ENCODE measurements around the gene SART3.
"Not testable (repeated sequence)": the region's sequence is repeated elsewhere in the genome, so short reads cannot be mapped to it uniquely, and the experiment has no call there.

SART3 gene

DNA sequence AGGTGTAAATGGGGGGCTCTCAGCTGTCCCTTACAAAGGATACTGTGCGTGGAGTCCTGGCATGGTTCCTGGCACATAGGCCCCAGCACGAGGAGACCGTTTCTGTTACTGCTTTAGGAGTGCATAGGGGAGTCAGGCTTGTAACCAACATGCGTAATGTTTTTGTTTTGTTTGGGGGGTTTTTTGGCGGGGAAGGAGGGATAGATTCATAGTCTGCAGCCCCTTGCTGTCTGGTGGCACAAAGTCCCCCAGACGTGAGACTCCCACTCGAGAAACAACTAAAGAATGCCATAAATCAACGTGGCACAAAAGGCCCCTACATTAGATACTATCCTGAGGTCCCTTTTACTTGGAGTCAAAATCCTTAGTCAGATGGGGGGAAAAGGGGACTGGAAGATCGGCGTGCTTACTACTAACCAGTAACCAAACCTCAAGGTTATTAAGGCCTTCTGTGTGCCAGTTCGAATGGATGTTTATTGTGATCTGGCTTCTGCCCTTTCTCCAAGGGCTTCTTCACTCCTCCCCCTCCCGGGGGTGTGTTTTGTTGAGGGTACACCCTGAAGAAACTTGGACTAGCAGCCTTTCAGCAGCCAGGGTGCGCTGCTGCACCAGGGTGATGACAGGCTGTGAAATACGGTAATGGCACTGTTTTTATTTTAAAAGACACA lies 2.3 kb upstream of the SART3 start:
- peak; percentile 75 for DNase-seq

DNA sequence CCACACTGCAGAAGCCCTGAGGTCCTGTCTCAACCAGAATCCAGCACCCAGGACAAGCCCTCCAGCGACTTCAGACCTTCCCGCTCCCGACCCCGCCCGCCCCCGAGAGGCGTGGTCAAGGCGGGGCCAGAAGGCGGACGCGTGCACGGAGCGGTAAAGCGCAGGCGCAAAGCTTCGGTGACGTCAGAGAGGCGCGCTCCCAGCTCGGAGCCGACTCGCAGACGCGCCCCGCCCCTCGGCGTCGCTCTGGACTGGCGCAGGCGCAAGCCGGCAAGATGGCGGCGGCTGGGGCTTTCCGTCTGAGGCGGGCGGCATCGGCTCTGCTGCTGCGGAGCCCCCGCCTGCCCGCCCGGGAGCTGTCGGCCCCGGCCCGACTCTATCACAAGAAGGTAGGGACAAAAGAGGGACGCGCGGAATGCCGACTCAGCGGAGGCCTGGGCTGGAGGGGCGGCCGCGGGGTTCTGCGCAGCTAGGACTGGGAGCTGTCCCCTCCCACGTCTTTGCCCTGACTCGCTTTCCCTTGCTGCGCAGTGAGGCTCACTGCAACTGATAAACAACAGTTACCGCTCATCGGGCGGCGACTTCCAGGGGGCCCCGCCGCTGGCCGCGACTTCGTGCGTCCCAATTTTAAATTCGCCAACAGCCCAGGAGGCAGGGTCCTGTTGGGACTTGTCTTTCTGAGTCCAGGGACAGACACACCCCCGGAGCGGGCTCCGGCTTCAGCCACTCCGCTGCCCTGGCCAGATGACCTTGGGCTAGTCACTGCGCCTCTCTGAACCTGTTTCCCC lies 1.6 kb upstream of the SART3 start, which contains the start of gene ISCU:
Gene ISCU (plus strand): TSS at position 249 of the 788 bp plus-strand sequence. CDS start 27 bp downstream, at position 276.
- DNase-seq = peak; percentile 99

DNA sequence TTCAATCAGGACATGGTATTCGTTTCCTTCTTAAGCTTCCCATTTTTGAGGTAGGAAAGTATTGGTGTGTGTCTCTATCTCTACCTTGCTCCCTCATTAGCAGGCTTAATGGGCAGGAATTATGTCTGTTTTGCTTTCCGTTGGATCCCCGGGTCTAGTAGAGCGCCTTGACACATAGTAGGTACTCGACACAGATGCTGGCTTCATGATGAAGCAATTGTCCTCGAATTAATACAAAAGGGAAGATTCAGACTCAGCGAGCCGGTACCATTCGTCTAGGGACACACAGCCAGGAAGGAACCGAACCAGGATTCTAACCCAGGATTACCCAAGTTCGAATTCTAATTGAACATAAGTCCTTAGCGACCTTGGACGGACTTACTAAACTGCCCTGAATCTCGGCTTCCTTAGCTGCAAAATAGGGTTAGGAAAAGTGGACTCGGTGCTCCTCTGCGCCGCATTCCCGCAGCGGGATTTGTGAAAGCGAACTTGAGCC lies 927 bp upstream of the SART3 start:
- DNase-seq = no peak

DNA sequence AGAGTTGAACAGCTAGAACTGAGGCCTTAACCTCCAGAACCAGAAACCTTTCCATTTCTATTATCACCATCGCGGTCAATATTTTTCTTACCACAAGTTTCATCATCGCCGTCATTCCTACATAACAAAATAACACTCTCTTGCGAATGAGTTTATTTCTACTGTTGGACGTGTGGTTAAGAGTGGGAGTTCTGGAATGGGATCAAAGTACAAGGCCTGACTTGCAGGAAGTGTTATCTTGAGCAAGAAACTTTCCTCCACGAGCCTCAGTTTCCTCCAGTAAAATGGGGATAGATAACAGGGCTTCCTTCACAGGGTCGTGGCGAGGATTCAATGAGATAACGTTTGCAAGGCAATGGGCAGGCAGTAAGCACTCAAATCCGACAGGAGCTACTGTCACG lies 652 bp downstream of the SART3 start:
- no peak for DNase-seq

DNA sequence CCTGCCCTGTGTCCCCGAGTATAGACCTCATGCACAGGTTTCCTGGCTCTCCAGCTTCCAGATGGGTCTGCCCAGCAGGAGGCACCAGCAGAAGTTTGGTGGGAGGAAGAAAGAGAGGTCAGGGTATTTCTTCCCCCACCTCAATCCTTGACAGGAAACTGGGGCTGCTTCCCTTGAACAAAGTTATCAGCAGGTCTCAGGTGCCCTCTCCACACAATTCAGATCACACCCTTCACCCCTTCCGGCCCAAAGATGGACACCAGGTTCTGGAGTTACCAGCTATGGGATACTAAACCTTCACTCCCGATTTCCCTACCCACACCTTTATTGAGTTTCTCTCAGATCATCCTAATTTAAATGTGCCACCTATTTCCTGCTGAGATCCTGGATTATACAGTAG lies 1.2 kb downstream of the SART3 start:
- DNase-seq = no peak

DNA sequence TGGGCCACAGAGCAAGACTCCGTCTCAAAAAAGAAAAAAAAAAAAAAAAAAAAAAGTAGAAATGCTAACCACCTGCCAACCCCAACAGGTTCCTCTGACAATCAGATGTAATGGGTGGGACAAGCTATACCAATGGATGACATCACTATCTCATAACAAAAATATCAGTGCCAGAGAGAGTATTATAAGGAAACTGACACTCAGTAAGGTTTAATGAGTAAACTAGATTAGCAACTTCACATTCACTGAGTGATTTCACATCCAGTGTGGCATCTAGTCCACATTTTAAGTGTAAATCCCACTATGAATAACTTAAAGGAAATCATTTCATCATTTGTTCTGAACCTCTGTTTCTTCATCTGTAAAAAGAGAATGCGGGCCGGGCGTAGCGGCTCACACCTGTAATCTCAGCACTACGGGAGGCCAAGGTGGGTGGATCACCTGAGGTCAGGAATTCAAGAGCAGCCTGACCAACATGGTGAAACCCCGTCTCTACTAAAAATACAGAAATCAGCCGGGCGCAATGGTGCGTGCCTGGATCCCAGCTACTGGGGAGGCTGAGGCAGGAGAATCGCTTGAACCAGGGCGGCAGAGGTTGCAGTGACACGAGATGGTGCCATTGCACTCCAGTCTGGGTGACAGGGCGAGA lies 1.8 kb downstream of the SART3 start:
- no peak for DNase-seq

DNA sequence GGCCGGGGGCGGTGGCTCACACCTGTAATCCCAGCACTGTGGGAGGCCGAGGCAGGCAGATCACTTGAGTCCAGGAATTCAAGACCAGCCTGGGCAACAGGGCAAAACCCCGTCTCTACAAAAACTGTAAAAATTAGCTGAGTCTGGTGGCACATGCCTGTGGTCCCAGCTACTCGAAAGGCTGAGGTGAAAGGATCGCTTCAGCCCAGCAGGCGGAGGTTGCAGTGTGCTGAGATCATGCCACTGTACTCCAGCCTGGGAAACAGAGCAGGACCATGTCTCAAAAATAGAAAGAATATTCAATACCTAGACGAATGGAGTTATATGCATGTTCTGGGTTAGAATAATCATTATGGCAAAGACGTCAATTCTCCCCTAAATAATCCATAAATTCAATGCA lies 5.6 kb downstream of the SART3 start:
- DNase-seq = not testable (repeated sequence)

DNA sequence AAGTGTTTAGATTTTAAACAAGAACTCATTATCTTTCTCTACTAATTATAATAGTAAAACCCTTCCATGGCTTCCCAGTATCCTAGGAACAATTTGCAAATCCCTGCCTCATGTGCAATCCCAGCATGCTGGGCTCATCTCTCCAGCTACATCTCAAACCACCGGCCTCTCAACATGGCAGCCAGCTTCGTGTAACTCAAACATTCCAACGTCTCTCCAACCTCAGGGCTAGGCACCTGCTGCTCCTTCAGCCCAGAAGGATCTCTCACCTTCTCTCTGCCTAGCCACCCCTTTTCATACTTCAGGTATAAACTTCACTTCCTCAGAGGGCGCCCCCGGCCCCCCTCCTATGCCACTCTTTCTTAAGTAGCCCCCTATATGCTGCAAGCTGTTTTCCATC lies 7.2 kb downstream of the SART3 start:
- DNase-seq = no peak

DNA sequence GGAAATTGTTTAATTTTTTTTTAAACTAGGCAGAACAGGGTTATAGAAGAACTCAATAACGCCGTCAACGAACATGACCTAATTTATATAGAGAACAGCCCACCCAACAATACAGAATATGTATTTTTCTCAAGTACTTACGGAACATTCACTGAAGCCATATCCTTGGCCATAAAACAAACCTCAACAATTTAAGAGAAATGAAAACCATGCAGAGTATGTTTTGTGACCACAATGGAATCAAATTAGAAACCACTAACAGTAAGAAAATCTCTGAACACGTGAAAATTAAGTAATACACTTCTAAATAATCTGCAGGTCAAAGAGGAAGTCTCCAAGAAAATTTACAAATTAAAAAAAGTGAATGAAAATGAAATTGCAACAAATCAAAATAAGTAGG lies 9.4 kb downstream of the SART3 start:
- DNase-seq = no peak

DNA sequence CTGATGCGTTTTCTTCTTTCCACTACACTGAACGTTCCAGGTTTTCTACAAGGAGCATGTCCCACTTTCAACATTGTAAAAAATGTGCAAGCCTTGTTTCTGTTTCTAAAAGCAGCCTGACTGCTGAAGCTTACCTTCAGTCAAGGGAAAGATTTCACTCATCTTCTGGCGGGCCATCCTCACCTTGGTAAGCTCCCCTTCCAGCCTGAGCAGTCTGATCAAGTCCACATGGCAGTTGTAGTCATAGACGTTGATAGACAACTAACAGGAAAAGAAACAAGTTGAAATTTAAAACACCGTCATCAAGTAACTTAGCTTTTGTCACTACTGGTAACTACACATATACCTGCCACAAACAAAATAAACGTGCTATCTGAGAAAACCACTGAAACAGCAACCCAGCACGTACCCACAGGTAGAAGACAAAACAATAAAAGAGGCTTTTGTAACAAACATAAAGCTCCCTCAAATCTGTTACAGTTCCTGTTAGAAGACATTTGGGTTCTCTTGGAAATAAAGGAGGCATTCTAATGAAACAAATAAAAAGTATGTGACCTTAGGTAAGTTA lies 11.9 kb downstream of the SART3 start:
- DNase-seq = no peak

DNA sequence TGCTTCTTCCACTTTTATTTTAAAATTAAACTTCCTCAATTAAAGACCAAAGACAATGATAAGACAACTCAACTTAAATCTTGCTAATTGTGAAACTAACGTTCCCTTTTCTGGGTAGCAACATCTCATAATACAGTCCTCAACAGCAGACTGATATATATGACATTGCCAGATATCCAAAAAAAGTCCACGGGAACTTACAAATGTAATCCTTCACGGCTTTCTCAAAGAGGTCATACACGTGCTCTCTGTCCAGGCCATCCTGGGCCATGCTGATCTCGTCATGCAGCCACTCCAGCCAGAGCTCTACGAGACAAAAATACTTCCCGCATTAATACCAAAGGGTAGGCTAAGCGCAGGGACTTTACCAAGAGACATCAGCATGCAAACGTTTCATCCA lies 13.3 kb downstream of the SART3 start:
- no peak for DNase-seq

DNA sequence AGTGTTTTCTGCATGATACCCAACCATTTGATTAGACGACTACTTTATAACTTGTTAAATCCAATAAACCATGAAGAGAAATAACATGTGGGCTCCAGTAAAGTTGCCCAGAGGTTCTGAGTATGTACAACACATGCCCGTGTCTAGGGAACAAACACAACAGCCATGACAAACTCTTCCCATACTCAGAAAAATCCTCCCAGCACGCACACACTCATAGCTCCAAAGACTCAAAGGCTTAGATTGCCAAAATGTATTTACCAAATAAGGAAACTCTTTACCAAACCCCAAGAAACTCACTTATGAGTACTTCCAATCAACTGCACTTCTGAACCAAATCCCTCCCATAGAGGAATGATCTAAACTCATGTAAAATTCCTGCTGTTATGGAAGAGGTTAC lies 17.3 kb downstream of the SART3 start:
- DNase-seq = no peak

DNA sequence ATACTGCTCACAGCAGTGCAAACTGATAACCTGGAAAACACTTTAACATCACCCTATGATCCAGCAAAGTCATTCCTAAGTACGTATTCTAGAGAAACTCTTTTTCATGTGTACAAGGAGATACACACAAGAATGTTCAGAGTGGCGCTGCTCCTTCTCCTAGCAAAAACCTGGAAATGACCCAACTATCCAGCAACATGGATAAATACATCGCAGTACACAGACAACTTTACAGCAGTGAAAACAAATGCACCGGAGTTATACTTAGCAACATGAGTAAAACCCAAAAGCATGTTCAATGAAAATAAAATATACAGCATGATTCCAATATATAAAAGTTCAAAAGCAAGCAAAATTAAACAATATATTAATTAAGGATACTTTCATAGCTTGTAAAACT lies 18.7 kb downstream of the SART3 start:
- no peak for DNase-seq

DNA sequence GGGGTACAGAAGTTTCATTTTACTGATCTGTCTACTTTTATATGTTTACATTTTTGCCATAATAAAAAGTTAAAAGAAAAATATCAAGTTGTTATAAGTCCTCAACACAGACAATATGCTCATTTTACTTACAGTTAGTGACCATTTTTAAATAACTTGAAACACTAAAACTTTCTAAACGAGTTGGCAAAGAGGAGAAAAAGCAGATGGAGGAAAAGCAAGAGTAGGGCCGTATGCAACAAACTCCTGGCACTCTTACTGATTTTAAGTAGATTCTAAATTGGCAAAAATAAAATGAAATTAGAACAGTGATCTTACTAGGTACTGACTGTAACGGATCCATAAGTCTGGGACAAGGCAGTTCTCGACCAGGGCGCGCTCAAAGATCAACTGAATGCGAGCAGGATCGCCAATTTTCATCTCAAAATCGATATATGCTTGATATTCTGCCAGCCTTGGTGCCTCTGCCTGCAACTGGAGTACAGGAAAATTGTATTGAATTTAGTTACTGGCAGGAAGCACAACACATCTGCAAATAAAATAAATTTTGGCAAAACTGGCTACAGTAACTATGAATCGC lies 22.3 kb downstream of the SART3 start:
- DNase-seq = no peak

DNA sequence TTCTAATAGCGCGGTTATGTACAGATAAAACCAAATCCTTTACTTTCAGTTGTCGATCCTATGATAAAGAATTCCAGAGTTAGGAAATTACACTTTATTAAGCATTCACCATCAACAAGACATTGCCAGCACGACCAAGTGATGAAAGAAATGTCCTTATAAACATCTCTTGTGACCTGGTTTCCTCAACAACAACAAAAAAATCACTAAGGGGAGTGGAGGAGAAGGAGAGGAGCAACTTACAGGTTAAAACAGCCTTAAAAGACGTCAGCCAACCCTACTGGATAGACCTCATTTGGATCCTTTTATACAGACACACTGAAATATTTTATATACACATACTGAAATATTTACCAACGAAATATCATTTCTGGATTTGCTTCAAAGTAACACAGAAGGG lies 22.8 kb downstream of the SART3 start:
- DNase-seq = no peak

DNA sequence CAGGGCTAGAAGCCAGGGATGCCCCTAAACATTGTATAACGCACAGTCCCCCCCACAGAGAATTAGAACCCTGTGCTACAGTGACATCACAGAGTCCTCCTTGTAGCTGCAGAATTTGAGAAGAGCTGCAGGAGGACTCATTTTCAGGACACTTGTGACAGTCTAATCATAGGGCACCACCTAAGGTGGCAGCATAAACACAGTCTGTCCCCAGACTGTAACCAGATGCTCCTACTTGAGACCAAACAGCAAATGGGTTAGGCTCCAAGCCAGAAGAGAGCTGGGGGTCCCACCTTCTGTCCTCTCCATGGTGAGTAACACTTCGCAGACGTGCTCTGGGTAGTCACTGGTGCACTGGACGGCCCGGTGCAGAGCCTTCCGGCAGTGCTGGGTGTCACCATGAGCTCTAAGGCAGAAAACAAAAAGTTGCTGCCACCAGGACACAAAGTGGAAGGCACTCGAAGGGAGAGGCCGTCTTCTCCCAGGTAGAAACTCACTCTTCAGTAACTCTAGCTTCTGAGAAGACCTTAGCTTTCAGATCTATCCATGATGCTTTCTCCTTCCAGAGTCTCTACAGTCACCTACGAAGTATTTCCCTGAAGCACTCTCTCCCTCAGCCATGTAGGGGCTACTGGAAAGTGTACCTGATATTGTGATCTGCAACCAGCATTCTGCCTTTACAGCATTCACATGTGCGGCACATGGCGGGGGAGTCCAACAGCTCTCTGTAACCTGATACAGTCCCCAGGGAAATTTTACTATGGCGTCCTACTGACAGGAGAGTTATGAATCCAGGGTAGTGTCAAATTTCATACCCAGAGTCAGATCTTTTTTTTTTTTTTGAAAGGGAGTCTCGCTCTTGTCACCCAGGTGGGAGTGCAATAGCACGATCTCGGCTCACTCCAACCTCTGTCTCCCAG lies 28.8 kb downstream of the SART3 start:
- DNase-seq = no peak

DNA sequence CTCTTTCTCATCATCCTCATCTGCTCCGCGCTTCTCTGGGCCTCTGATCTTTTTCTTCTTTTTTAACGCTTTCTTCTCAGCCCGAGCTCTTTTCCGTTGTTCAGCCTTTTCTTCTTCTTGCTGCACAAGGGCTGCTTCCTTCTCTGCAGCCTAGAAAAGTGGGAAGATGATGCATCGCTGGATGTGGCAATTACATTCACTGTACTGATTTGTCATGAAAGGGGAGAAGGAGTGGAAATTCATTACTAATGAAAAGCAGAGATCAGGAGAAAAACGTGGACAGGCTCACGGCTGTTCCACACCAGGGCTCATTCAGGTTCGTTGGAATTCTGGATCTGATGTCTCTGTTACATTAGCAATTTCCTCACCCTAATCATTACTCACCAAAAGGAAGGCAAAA lies 30.8 kb downstream of the SART3 start:
- no peak for DNase-seq

DNA sequence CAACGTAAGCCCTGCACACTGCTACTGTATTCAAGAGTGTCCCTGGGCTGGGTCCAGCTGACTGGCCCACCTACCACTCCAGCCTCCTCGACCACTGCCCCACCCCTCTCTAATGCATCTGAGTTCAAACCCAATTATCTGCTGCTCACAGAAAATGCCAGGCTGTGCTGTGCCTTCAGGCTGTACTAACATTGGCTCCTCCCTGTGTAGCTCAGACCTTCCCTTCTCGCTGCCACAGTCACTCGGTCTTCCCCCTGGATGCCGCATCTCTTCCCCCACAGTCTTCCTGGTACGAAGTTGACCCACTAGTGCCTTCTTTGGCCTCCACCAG lies 33.8 kb downstream of the SART3 start:
- DNase-seq = no peak

DNA sequence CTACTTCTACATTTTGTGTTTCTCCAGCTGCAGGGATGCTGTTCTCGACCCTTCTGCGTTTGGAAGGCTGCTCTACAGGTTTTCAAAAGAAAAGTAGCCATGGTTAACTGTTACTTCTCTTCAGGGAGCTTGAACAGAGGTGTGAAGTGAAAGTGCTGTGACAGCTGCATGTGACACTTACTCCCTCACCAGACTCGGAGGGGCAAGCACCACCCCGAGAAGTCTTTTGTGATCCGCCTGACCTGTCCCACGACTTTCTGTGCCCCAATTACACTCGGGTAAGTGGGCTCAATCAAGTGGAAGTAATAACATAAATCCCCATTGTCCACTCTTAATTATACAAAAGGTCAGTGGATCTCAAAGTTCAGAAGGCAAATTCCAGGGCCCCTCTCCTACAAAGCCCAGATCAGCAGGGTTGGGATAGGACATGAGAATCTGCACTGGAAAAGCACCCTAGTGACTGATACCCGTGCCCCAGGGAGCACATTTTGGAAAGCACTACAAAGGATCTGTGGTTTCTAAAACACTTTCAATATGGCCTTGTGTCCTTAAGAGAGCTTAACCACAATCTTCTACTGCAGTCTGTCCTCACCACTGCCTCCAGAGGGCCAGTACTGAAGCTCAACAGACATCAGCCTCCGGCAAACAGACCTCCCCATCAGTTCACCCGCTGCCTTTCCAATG lies 34.3 kb downstream of the SART3 start:
- no peak for DNase-seq

DNA sequence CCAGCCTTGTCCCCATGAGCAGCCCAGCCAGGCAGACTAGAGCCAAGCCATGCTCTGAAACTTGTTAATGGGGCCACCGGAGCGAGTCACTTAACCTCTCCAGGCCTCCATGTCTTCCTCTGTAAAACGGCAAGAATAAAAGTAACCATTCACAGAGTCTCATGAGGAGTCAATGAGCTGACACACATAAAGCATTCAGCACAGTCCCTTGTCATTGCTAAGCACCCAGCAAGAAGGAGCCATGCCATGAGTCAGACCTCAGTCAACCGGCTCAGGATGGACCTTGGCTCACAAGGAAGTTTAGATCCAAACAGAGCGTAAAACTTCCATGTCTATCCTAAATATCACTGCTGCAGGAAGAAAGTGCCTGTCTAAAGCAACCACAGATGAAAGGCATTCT lies 35.3 kb downstream of the SART3 start:
- no peak for DNase-seq

DNA sequence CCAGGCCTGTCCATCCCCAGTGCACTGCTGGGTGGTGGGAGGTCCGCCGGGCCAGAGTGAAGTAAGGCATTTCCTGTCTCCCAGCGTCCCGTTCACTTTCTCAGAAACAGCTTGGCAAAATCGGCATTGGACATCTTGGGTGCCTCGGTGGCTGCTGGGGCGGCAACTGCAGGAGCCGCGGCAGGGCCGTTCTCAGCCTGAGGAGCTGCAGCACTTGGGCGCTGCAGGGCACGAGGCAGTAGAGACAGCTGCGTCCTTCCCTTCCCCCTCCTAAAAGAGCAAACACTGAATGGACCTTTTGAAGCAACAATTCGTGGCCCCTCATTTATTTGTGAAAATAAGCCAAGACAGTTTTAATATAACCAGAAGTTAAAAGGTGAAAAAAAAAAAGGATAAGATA lies 37.6 kb downstream of the SART3 start:
- no peak for DNase-seq

DNA sequence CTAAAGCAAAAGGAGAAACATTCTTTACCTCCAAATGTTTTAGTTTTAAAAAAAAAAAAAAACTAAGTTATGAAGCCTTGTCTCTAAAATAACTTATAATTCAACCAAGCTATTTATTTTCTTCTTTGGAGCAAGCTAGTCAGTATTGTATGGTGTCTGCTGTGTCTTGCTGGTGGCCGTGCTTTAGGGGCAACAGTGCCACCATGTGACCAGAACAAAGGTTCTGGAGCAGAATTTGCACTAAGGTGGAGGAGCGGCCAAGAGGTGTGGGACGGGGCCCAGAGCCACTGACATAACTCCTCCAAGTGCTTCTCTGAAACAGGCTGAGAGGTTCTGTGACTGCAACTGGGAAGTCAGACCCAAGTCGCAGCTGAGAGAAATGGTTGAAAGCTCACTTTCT lies 41.4 kb downstream of the SART3 start:
- no peak for DNase-seq

Data from T-helper 9 cell (primary cell).